C4-2B (cell line): Measurements from ENCODE around the gene ADGRG6.

Experiments
- H3K27ac ChIP-seq: fragments of 450-650 bp; 2 replicates; pipeline ENCODE4 v1.5.1; 2017
- CTCF ChIP-seq: fragments of 450-650 bp; conservative IDR thresholded peaks from 2 replicates; pipeline ENCODE4 v1.5.1; 2017; ENCODE audit warnings: mild to moderate bottlenecking
- ZFX ChIP-seq: fragments of 450-650 bp; IDR thresholded peaks from 2 replicates; pipeline ENCODE4 v1.6.1; 2017

Gene ADGRG6

GRCh38 chr6:142429195-142429594 lies 127.4 kb downstream of the ADGRG6 start:
- no peak overlapping the region for H3K27ac ChIP-seq
- TF ChIP-seq ZFX, result no peak
- no peak for TF ChIP-seq CTCF

GRCh38 chr6:142433419-142433818 lies 131.6 kb downstream of the ADGRG6 start:
- TF ChIP-seq CTCF, result no peak
- TF ChIP-seq ZFX, result no peak
- no peak overlapping the region for H3K27ac ChIP-seq

GRCh38 chr6:142438898-142439297 lies 137.1 kb downstream of the ADGRG6 start:
- TF ChIP-seq CTCF (no peak), ZFX (no peak)
- H3K27ac ChIP-seq, result no peak overlapping the region

- H3K27ac ChIP-seq, result no peak overlapping the region
- TF ChIP-seq CTCF, result no peak
- no peak for TF ChIP-seq ZFX
These were observed 138.9 kb downstream of the ADGRG6 start for GRCh38 chr6:142440600-142441293.

GRCh38 chr6:142441716-142442115 lies 139.9 kb downstream of the ADGRG6 start:
- H3K27ac ChIP-seq, result no peak overlapping the region
- TF ChIP-seq ZFX (no peak), CTCF (no peak)

- TF ChIP-seq CTCF (no peak), ZFX (no peak)
- no peak overlapping the region for H3K27ac ChIP-seq
These were observed 141.3 kb downstream of the ADGRG6 start for GRCh38 chr6:142443102-142443501.

- no peak for TF ChIP-seq CTCF
- TF ChIP-seq ZFX, result no peak
- no peak overlapping the region for H3K27ac ChIP-seq
These were observed 141.7 kb downstream of the ADGRG6 start for GRCh38 chr6:142443532-142443931.
